Pancreas (tissue), 10 donors: ENCODE data around the gene PRDM16. TPM values are rescaled to one million over a fixed set of nuclear protein-coding genes. Genes with fewer than 3 reads are reported as not detected.

Experiments
- ATAC-seq, 4 donors: fragments of 200-7000 bp; cut with Tn5 transposase; one replicate each; pipeline versions ENCODE4 v1.8.0 to v1.9.1; 2020; ENCODE audit warnings: mild to moderate bottlenecking in 4 of 4, moderate library complexity in 4 of 4
- DNase-seq, 6 donors: peaks; one replicate each; pipeline ENCODE4 v3.0.0-alpha.2; 2020
- FAIRE-seq: peaks from 2 replicates; lab custom pipeline; 2012; peaks lifted over from hg19 to GRCh38; lab: Jason Lieb, UNC
- H3K27ac ChIP-seq, 4 donors: fragments of 200-600 bp; sonication (generic); 1 replicate in 3 of 4; 2 replicates in 1 of 4; pipeline versions ENCODE4 v1.5.0 to v1.8.0; 2020
- H3K27me3 ChIP-seq, 4 donors: fragments of 200-600 bp; one replicate each; pipeline ENCODE4 v1.8.0; 2021
- H3K36me3 ChIP-seq, 3 donors: fragments of 200-600 bp; sonication (generic) in 1 of 3; one replicate each; pipeline versions ENCODE4 v1.5.0 to v1.8.0; 2020 to 2021
- H3K4me1 ChIP-seq, 3 donors: fragments of 200-600 bp; one replicate each; pipeline ENCODE4 v1.8.0; 2021
- H3K4me3 ChIP-seq, 4 donors: fragments of 200-600 bp; sonication (generic) in 2 of 4; one replicate each; pipeline versions ENCODE4 v1.5.0 to v1.8.0; 2020 to 2021
- H3K9me3 ChIP-seq, 4 donors: fragments of 200-600 bp; one replicate each; pipeline ENCODE4 v1.8.0; 2021
- CTCF ChIP-seq, 4 donors: fragments of 200-600 bp; sonication (generic) in 3 of 4; IDR thresholded peaks; one replicate each; pipeline versions ENCODE4 v1.5.0 to v1.8.0; 2021; ENCODE audit warnings: antibody characterized with exemption in 4 of 4
- WGBS, 2 donors: extraction: QIAGEN DNeasy Blood & Tissue Kit; methylation state at CpG; one replicate each; pipeline ENCODE4 v1.1.7; 2013; 5-methylcytosine and 5-hydroxymethylcytosine counted together
- intact Hi-C, 3 donors: fragments of 100-400 bp; cut with DNase I; formaldehyde crosslinking; loops; one replicate each; pipeline versions ENCODE4 v1.11.1 to v1.14.2; 2022
- polyA plus RNA-seq, 2 donors: library from polyadenylated mRNA; stranded (reverse); fragments of 200-250 nt; gene quantifications; one replicate each; pipeline ENCODE4 v1.2.3, GENCODE V29; 2013
- total RNA-seq, 6 donors: library from RNA; stranded (reverse); fragmentation: NEBNext Ultra II Directional in 4 of 6; extraction: Animal tissue kit (Norgen Biotek cat#: 25700) in 4 of 6; gene quantifications; one replicate each; pipeline versions ENCODE4 v1.2.1 to v1.2.4, GENCODE V29; 2021 to 2023
- donor health status: healthy with polysubstance abuse.
- donor health status: DM: no; HTN: no; CAD: no; lungs with moderate emphysema.
- donor health status: DM: no; HTN: no; CAD: no.
- donor health status: control.
- donor health status: control.
- donor health status: Bipolar disorder and iron deficiency.
- donor health status: DM: yes; HTN: yes; CAD: no.
- donor health status: DM: no; HTN: no; CAD: no.
- donor health status: DM: no; HTN: no; CAD: no.
- donor health status: DM: yes; HTN: yes; CAD: no.

Gene PRDM16
- total and polyA plus RNA-seq, 8 donors = 6.6 to 19.2 (median 14.9) TPM

- no peak for TF ChIP-seq CTCF (IDR thresholded peaks at IDR 0.05)
- Histone ChIP-seq H3K27ac (peak overlapping the region in 2 of 4 donors; percentile 27 to 37), H3K4me3 (no peak overlapping the region), H3K27me3 (no peaks in the 10 kb centered on the region), H3K36me3 (no peaks in the 10 kb centered on the region), H3K9me3 (no peaks in the 10 kb centered on the region), H3K4me1 (no peaks in the 10 kb centered on the region)
- DNase-seq (peak in 1 of 6 donors; percentile 66), ATAC-seq (peak; percentile 13 to 61 (median 50)), FAIRE-seq (no peak)
- 76 to 82% methylated on average over 27 of the region's 27 CpGs for whole genome bisulfite sequencing, 2 donors
- intact Hi-C loops = no loop called here
Measured at GRCh38 chr1:3270403-3271245, 201.6 kb downstream of the PRDM16 start.

GRCh38 chr1:3271866-3272265 is 202.9 kb downstream of the PRDM16 start:
- H3K27ac ChIP-seq = no peak overlapping the region
- intact Hi-C loops = no loop called here
- H3K27me3 ChIP-seq = no peaks in the 10 kb centered on the region
- no peaks in the 10 kb centered on the region for H3K36me3 ChIP-seq
- H3K9me3 ChIP-seq = no peaks in the 10 kb centered on the region
- 68 to 79% methylated on average over 9 of the region's 9 CpGs for WGBS, 2 donors
- TF ChIP-seq CTCF (IDR thresholded peaks at IDR 0.05) = no peak
- no peaks in the 10 kb centered on the region for H3K4me1 ChIP-seq
- DNase-seq = peak in 2 of 6 donors; percentile 20 to 48
- ATAC-seq = no peak
- FAIRE-seq = no peak
- no peak overlapping the region for H3K4me3 ChIP-seq

- Histone ChIP-seq H3K4me3 (no peak overlapping the region), H3K27me3 (no peaks in the 10 kb centered on the region), H3K27ac (no peak overlapping the region), H3K36me3 (no peaks in the 10 kb centered on the region), H3K4me1 (no peaks in the 10 kb centered on the region), H3K9me3 (no peaks in the 10 kb centered on the region)
- intact Hi-C loops = no loop called here
- no peak for ATAC-seq
- WGBS, 2 donors = 85 to 90% methylated on average over 28 to 29 of the region's 29 CpGs
- no peak for FAIRE-seq
- DNase-seq = peak in 1 of 6 donors; percentile 70
- TF ChIP-seq CTCF (IDR thresholded peaks at IDR 0.05) = no peak
Measured at GRCh38 chr1:3272321-3273045, 203.5 kb downstream of the PRDM16 start.

- no peak overlapping the region for H3K27ac ChIP-seq
- no peak for TF ChIP-seq CTCF (IDR thresholded peaks at IDR 0.05)
- H3K4me3 ChIP-seq = no peak overlapping the region
- FAIRE-seq (no peak), DNase-seq (no peak), ATAC-seq (no peak)
- intact Hi-C loops = no loop called here
- 92 to 98% methylated on average over 4 of the region's 4 CpGs for WGBS, 2 donors
- H3K36me3 ChIP-seq = no peaks in the 10 kb centered on the region
- H3K9me3 ChIP-seq = no peaks in the 10 kb centered on the region
- H3K27me3 ChIP-seq = no peaks in the 10 kb centered on the region
- no peaks in the 10 kb centered on the region for H3K4me1 ChIP-seq
Measured at GRCh38 chr1:3273447-3273846, 204.4 kb downstream of the PRDM16 start.
